Epithelial cell of proximal tubule (primary cell): ENCODE measurements around the gene TFAP2A. TPM values are rescaled to one million over a fixed set of nuclear protein-coding genes. Genes with fewer than 3 reads are reported as not detected.

Experiments used
- DNase-seq: peaks from one replicate; pipeline ENCODE4 v3.0.0-alpha.2; 2011; ENCODE audit warnings: low read depth
- H3K4me3 ChIP-seq: 2 replicates; pipeline ENCODE4 v1.5.1; 2011; ENCODE audit warnings: low read depth, mild to moderate bottlenecking, low read length
- CTCF ChIP-seq: conservative IDR thresholded peaks from 2 replicates; pipeline ENCODE4 v1.5.1; 2012; ENCODE audit warnings: low read depth, mild to moderate bottlenecking, low read length
- total RNA-seq: library from RNA; depleted of rRNA; stranded (reverse); fragments of >200 nt; gene quantifications from 2 replicates; pipeline ENCODE4 v1.2.3, GENCODE V29; 2015

TFAP2A gene
- total RNA-seq, 1 donor from 2014 or later, result 17.8 TPM

GRCh38 chr6:10412461-10413261 is 2.2 kb downstream of the TFAP2A start:
- no peak for DNase-seq
- H3K4me3 ChIP-seq, result peak overlapping the region; percentile 56
- no peak for TF ChIP-seq CTCF

GRCh38 chr6:10411971-10412460 is 2.9 kb downstream of the TFAP2A start:
- TF ChIP-seq CTCF, result no peak
- DNase-seq, result no peak
- peak overlapping the region; percentile 56 for H3K4me3 ChIP-seq

GRCh38 chr6:10411131-10411970 is 3.5 kb downstream of the TFAP2A start:
- no peak for TF ChIP-seq CTCF
- DNase-seq, result no peak
- peak overlapping the region; percentile 56 for H3K4me3 ChIP-seq

- peak overlapping the region; percentile 37 for H3K4me3 ChIP-seq
- no peak for DNase-seq
- TF ChIP-seq CTCF, result no peak
These were observed 4.4 kb downstream of the TFAP2A start for GRCh38 chr6:10410207-10411050.

GRCh38 chr6:10409731-10410206 is 5.1 kb downstream of the TFAP2A start:
- no peak for DNase-seq
- peak overlapping the region; percentile 37 for H3K4me3 ChIP-seq
- no peak for TF ChIP-seq CTCF

- peak overlapping the region; percentile 37 for H3K4me3 ChIP-seq
- no peak for DNase-seq
- TF ChIP-seq CTCF, result no peak
These were observed 5.6 kb downstream of the TFAP2A start for GRCh38 chr6:10409233-10409721.
